Measurements from ENCODE around the gene KCNH1. TPM values are rescaled to one million over a fixed set of nuclear protein-coding genes. Genes with fewer than 3 reads are reported as not detected.

KCNH1 gene
- total and polyA plus RNA-seq, 9 of the 15 experiments (the other 6 are each of a cell fraction or from before 2014, with no cell fraction given) = not detected

DNA sequence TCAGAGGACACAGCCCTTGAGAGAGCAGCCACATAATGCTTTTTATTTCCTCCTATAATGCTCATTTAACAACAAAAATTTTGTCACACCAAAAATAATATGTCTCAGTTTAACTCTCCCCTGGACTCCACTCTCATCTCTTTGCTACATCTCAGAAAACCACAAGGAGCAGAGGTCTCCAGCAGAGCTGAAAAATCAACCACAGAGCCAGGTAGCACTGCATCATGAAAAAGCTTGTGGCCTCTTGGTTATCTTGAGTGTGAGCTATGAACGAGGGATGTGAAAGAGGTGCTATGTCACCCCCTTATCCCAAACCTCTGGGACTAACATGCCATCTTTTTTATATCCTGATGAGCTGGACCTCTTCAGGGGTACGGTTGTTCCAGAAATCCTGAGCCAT is 44.4 kb downstream of the KCNH1 start:
- BruUV-seq (replicated peaks) = no TSS peak
- no peak overlapping the region for H3K4me2 ChIP-seq (ENCODE audit: insufficient read depth, low read length)
- no peak for FAIRE-seq
- in situ Hi-C loops (cut with MboI) = no loop called here
- no peaks in the 10 kb centered on the region for H4K20me1 ChIP-seq (replicated peaks; ENCODE audit: control insufficient read depth, insufficient read depth, low read length)
- no peaks in the 10 kb centered on the region for H3K79me2 ChIP-seq (ENCODE audit: control insufficient read depth, insufficient read depth, low read length)
- no peak overlapping the region for H3K4me3 ChIP-seq
- H3K36me3 ChIP-seq (ENCODE audit: control insufficient read depth, insufficient read depth, low read length) = no peaks in the 10 kb centered on the region
- H3K27ac ChIP-seq (ENCODE audit: extremely low read depth, low read depth, low read length) = no peak overlapping the region
- H3K4me1 ChIP-seq (replicated peaks in 1 of 2; ENCODE audit: control insufficient read depth in 2 of 2, insufficient read depth in 2 of 2, low read length in 2 of 2) = no peaks in the 10 kb centered on the region
- TF ChIP-seq E2F3 (CRISPR knock-in tag; IDR thresholded peaks at IDR 0.05) (no peak), CBX1 (IDR thresholded peaks at IDR 0.05; ENCODE audit: low read depth) (no peak), ETV5 (CRISPR knock-in tag; IDR thresholded peaks at IDR 0.05; ENCODE audit: low read depth) (no peak), KLF10 (CRISPR knock-in tag; IDR thresholded peaks at IDR 0.05) (no peak), ZNF696 (CRISPR knock-in tag; conservative IDR thresholded peaks at IDR 0.05) (no peak)
- ATAC-seq = no peak
- ChIA-PET CTCF (ENCODE audit: low intra/inter-chr PET ratio) (no interaction called here), POLR2A (no interaction called here)
- H3K9ac ChIP-seq (ENCODE audit: insufficient read depth in 1 of 2, low read depth in 2 of 2, low read length in 2 of 2) = no peak overlapping the region
- H3K9me3 ChIP-seq (replicated peaks; ENCODE audit: control insufficient read depth, insufficient read depth, low read depth, low read length) = no peaks in the 10 kb centered on the region
- H3K27me3 ChIP-seq (ENCODE audit: control insufficient read depth in 2 of 2, insufficient read depth in 2 of 2, low read length in 2 of 2) = no peaks in the 10 kb centered on the region; a peak in 1 of 5 replicates
- intact Hi-C loops (cut with micrococcal nuclease) = no loop called here
- no peak for DNase-seq (ENCODE audit: extremely low read depth in 1 of 4, low spot score in 3 of 4)
- no peak overlapping the region for H2AFZ ChIP-seq (ENCODE audit: low read depth, low read length)
- no peaks in the 10 kb centered on the region for H3K9me1 ChIP-seq (ENCODE audit: control insufficient read depth, insufficient read depth, low read length)
- WGBS (ENCODE audit: insufficient coverage, low coverage, missing lambda C conversion rate) = 3% methylated on average over 2 of the region's 2 CpGs

DNA sequence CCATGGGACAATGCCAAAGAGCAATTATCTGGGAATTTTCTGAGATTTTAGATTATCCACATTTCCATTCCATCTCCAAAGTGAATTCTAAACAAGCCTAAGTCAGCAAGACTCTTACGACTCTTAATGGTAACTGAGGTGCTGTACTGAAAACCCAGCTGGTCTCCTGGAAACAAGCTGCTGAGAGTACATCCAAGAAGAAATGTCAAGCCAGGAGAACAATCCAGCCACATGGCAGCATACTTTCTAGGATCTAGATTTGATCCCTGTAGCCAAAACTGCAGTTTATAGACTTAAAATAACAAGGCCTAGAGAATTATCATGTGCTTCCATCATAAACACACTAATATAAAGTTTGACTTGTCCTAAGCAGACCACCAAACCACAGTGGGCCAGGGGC is 45.8 kb downstream of the KCNH1 start:
- peak; percentile 49 for FAIRE-seq

More for the DNA sequence above, 45.8 kb downstream of the KCNH1 start:
- H3K9ac ChIP-seq (ENCODE audit: insufficient read depth in 1 of 2, low read depth in 2 of 2, low read length in 2 of 2) = no peak overlapping the region
- 0% methylated on average over 1 of the region's 1 CpG for WGBS (ENCODE audit: insufficient coverage, low coverage, missing lambda C conversion rate)
- H3K27ac ChIP-seq (ENCODE audit: extremely low read depth, low read depth, low read length) = no peak overlapping the region
- no peak for TF ChIP-seq FOXK2 (conservative IDR thresholded peaks at IDR 0.05 in 1 of 2, IDR thresholded peaks at IDR 0.05 in 1 of 2; ENCODE audit: low read depth in 2 of 2)
- no peak for TF ChIP-seq ZBTB12 (CRISPR knock-in tag; IDR thresholded peaks at IDR 0.05)
- no peak for TF ChIP-seq FOXA1 (IDR thresholded peaks at IDR 0.05; ENCODE audit: borderline replicate concordance)
- TF ChIP-seq, protein P1, sequence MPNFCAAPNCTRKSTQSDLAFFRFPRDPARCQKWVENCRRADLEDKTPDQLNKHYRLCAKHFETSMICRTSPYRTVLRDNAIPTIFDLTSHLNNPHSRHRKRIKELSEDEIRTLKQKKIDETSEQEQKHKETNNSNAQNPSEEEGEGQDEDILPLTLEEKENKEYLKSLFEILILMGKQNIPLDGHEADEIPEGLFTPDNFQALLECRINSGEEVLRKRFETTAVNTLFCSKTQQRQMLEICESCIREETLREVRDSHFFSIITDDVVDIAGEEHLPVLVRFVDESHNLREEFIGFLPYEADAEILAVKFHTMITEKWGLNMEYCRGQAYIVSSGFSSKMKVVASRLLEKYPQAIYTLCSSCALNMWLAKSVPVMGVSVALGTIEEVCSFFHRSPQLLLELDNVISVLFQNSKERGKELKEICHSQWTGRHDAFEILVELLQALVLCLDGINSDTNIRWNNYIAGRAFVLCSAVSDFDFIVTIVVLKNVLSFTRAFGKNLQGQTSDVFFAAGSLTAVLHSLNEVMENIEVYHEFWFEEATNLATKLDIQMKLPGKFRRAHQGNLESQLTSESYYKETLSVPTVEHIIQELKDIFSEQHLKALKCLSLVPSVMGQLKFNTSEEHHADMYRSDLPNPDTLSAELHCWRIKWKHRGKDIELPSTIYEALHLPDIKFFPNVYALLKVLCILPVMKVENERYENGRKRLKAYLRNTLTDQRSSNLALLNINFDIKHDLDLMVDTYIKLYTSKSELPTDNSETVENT (CRISPR knock-in tag; IDR thresholded peaks at IDR 0.05) = no peak
- no peak for TF ChIP-seq POLR2G (IDR thresholded peaks at IDR 0.05; ENCODE audit: low read depth, low read length)
- TF ChIP-seq TFAM (CRISPR knock-in tag; conservative IDR thresholded peaks at IDR 0.05) = no peak
- TF ChIP-seq GATA2 (CRISPR knock-in tag; IDR thresholded peaks at IDR 0.05) = no peak
- TF ChIP-seq FOS (IDR thresholded peaks at IDR 0.05; ENCODE audit: extremely low read depth, insufficient read length) = no peak
- TF ChIP-seq TEAD4 (IDR thresholded peaks at IDR 0.05; ENCODE audit: low read length) = no peak
- no peak for TF ChIP-seq TEAD4 (CRISPR knock-in tag; IDR thresholded peaks at IDR 0.05; ENCODE audit: borderline replicate concordance)
- no peak overlapping the region for H2AFZ ChIP-seq (ENCODE audit: low read depth, low read length)
- H3K4me1 ChIP-seq (replicated peaks in 1 of 2; ENCODE audit: control insufficient read depth in 2 of 2, insufficient read depth in 2 of 2, low read length in 2 of 2) = no peaks in the 10 kb centered on the region
- H3K79me2 ChIP-seq (ENCODE audit: control insufficient read depth, insufficient read depth, low read length) = no peaks in the 10 kb centered on the region
- H3K36me3 ChIP-seq (ENCODE audit: control insufficient read depth, insufficient read depth, low read length) = no peaks in the 10 kb centered on the region
- BruUV-seq (replicated peaks) = no TSS peak
- in situ Hi-C loops (cut with MboI) (no loop called here), intact Hi-C loops (cut with micrococcal nuclease) (no loop called here)
- H3K9me1 ChIP-seq (ENCODE audit: control insufficient read depth, insufficient read depth, low read length) = no peaks in the 10 kb centered on the region
- ATAC-seq = no peak
- H3K4me3 ChIP-seq = no peak overlapping the region
- H3K9me3 ChIP-seq (replicated peaks; ENCODE audit: control insufficient read depth, insufficient read depth, low read depth, low read length) = no peaks in the 10 kb centered on the region
- POLR2A ChIA-PET = interaction anchor here (0.7 kb wide), 1 partner anchor 669 kb away, joined by 3 read pairs; no protein-coding TSS in a partner anchor
- H3K4me2 ChIP-seq (ENCODE audit: insufficient read depth, low read length) = no peak overlapping the region
- H4K20me1 ChIP-seq (replicated peaks; ENCODE audit: control insufficient read depth, insufficient read depth, low read length) = no peaks in the 10 kb centered on the region
- CTCF ChIA-PET (ENCODE audit: low intra/inter-chr PET ratio) = no interaction called here
- no peaks in the 10 kb centered on the region; a peak in 1 of 5 replicates for H3K27me3 ChIP-seq (ENCODE audit: control insufficient read depth in 2 of 2, insufficient read depth in 2 of 2, low read length in 2 of 2)
- no peak for DNase-seq (ENCODE audit: extremely low read depth in 1 of 4, low spot score in 3 of 4)
